Neural progenitor cell (in vitro differentiated cells): ENCODE data around the gene EDEM2. TPM values are rescaled to one million over a fixed set of nuclear protein-coding genes. Genes with fewer than 3 reads are reported as not detected.

Source experiments
- DNase-seq: peaks from one replicate; pipeline ENCODE4 v3.0.0-alpha.2; 2016; ENCODE audit warnings: low spot score
- H2AFZ ChIP-seq: fragments of 200-600 bp; sonication (generic); replicated peaks from 2 replicates; pipeline ENCODE4 v1.6.1; 2016; ENCODE audit warnings: antibody characterized with exemption
- H3F3A ChIP-seq: fragments of 200-600 bp; sonication (generic); 2 replicates; pipeline ENCODE4 v1.6.1; 2016; ENCODE audit warnings: antibody characterized with exemption, low read depth
- H3K27ac ChIP-seq: fragments of 200-600 bp; sonication (generic); 2 replicates; pipeline ENCODE4 v1.5.1; 2016; ENCODE audit warnings: mild to moderate bottlenecking
- H3K27me3 ChIP-seq: fragments of 200-600 bp; sonication (generic); 2 replicates; pipeline ENCODE4 v1.6.1; 2016; ENCODE audit warnings: mild to moderate bottlenecking, moderate library complexity
- H3K36me3 ChIP-seq: fragments of 200-600 bp; sonication (generic); 2 replicates; pipeline ENCODE4 v1.5.1; 2016
- H3K4me1 ChIP-seq: fragments of 200-600 bp; sonication (generic); 2 replicates; pipeline ENCODE4 v1.6.1; 2016; ENCODE audit warnings: mixed run types
- H3K4me2 ChIP-seq: fragments of 200-600 bp; sonication (generic); 2 replicates; pipeline ENCODE4 v1.6.1; 2016
- H3K4me3 ChIP-seq: fragments of 200-600 bp; sonication (generic); 2 replicates; pipeline ENCODE4 v1.5.1; 2016
- H3K79me2 ChIP-seq: fragments of 200-600 bp; sonication (generic); 2 replicates; pipeline ENCODE4 v1.6.1; 2016; ENCODE audit warnings: low read depth
- H3K9ac ChIP-seq: fragments of 200-600 bp; sonication (generic); 2 replicates; pipeline ENCODE4 v1.6.1; 2016
- H3K9me3 ChIP-seq: fragments of 200-600 bp; sonication (generic); 2 replicates; pipeline ENCODE4 v1.5.1; 2016; ENCODE audit warnings: low read depth
- H4K20me1 ChIP-seq: fragments of 200-600 bp; sonication (generic); 2 replicates; pipeline ENCODE4 v1.6.1; 2016; ENCODE audit warnings: low read depth
- H3K27ac Mint-ChIP-seq: 3 replicates; pipeline ENCODE4 v1.8.0; 2021; ENCODE audit warnings: mixed read lengths
- H3K27me3 Mint-ChIP-seq: 2 replicates; pipeline ENCODE4 v1.8.0; 2022; ENCODE audit warnings: low read depth, mild to moderate bottlenecking, inconsistent platforms, moderate library complexity, mixed read lengths; ENCODE audit not compliant: insufficient read depth
- H3K36me3 Mint-ChIP-seq: 3 replicates; pipeline ENCODE4 v1.8.0; 2021; ENCODE audit warnings: mixed read lengths
- H3K4me1 Mint-ChIP-seq: 3 replicates; pipeline ENCODE4 v1.8.0; 2021; ENCODE audit warnings: mixed read lengths
- H3K4me3 Mint-ChIP-seq: 3 replicates; pipeline ENCODE4 v1.8.0; 2021; ENCODE audit warnings: mild to moderate bottlenecking, moderate library complexity, mixed read lengths
- H3K9me3 Mint-ChIP-seq: 3 replicates; pipeline ENCODE4 v1.8.0; 2020; ENCODE audit warnings: mixed read lengths
- EZH2 ChIP-seq: fragments of 200-600 bp; sonication (generic); IDR thresholded peaks from 2 replicates; pipeline ENCODE4 v1.6.1; 2017; ENCODE audit warnings: antibody characterized with exemption, mild to moderate bottlenecking, moderate library complexity
- EZH2phosphoT487 ChIP-seq: fragments of 200-600 bp; sonication (generic); IDR thresholded peaks from 2 replicates; pipeline ENCODE4 v1.6.1; 2017; ENCODE audit warnings: antibody characterized with exemption
- total RNA-seq: library from RNA; depleted of rRNA; stranded (reverse); fragments of >200 nt; gene quantifications from 2 replicates; pipeline ENCODE4 v1.2.3, GENCODE V29; 2015; ENCODE audit warnings: low replicate concordance
- TF ChIP-seq, protein P1 (sequence below): fragments of 200-600 bp; sonication (generic); IDR thresholded peaks from 2 replicates; pipeline ENCODE4 v1.5.1; 2017; ENCODE audit warnings: antibody characterized with exemption, mild to moderate bottlenecking

The EDEM2 gene
- total RNA-seq, 1 donor from 2014 or later, result 9.3 TPM

- Histone ChIP-seq H3K36me3 (no peaks in the 10 kb centered on the region), H3K27ac (no peak overlapping the region), H4K20me1 (no peaks in the 10 kb centered on the region), H3K27me3 (no peaks in the 10 kb centered on the region), H3K79me2 (no peaks in the 10 kb centered on the region), H3K4me3 (no peak overlapping the region), H3K9me3 (no peaks in the 10 kb centered on the region), H3K4me1 (no peaks in the 10 kb centered on the region), H3F3A (no peaks in the 10 kb centered on the region), H2AFZ (no peak overlapping the region), H3K4me2 (no peak overlapping the region), H3K9ac (no peak overlapping the region)
- no peak for DNase-seq
- TF ChIP-seq EZH2phosphoT487 (no peak), EZH2 (no peak)
- TF ChIP-seq, protein P1, sequence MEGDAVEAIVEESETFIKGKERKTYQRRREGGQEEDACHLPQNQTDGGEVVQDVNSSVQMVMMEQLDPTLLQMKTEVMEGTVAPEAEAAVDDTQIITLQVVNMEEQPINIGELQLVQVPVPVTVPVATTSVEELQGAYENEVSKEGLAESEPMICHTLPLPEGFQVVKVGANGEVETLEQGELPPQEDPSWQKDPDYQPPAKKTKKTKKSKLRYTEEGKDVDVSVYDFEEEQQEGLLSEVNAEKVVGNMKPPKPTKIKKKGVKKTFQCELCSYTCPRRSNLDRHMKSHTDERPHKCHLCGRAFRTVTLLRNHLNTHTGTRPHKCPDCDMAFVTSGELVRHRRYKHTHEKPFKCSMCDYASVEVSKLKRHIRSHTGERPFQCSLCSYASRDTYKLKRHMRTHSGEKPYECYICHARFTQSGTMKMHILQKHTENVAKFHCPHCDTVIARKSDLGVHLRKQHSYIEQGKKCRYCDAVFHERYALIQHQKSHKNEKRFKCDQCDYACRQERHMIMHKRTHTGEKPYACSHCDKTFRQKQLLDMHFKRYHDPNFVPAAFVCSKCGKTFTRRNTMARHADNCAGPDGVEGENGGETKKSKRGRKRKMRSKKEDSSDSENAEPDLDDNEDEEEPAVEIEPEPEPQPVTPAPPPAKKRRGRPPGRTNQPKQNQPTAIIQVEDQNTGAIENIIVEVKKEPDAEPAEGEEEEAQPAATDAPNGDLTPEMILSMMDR, result no peak
- Mint-ChIP-seq H3K4me1 (no peaks in the 10 kb centered on the region), H3K36me3 (peaks cover 3% of the 10 kb centered on the region), H3K4me3 (no peak overlapping the region), H3K27me3 (peaks cover 8% of the 10 kb centered on the region), H3K9me3 (no peaks in the 10 kb centered on the region), H3K27ac (no peak overlapping the region)
Observed at GRCh38 chr20:35135867-35136586, 11.1 kb downstream of the EDEM2 start.

DNA sequence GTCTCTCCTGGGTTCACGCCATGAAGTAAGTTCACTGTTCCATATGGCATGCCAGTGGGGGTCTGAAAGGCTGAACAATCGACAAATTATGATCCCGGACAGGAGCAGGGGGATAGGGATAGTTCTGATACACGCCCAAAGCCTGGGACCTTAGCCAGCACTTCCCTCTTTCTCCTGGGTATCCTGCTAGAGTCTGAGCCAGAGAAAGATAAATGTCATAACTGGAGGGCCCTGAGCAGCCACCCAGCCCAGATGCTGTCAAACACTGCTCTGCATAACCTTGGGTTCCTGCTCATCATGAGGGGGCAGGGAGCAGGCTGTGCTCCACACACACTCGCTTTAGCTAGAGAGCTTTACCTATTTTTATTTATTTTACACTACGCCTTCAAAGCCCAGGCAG lies 12.3 kb downstream of the EDEM2 start:
- no peaks in the 10 kb centered on the region for H3K4me1 Mint-ChIP-seq
- no peak overlapping the region for H3K27ac Mint-ChIP-seq
- no peak for DNase-seq
- no peaks in the 10 kb centered on the region for H3K4me1 ChIP-seq
- H3K9ac ChIP-seq, result no peak overlapping the region
- no peaks in the 10 kb centered on the region for H3K27me3 ChIP-seq
- H3K9me3 Mint-ChIP-seq, result no peaks in the 10 kb centered on the region
- no peaks in the 10 kb centered on the region for H3K79me2 ChIP-seq
- H3K36me3 Mint-ChIP-seq, result peaks cover 2% of the 10 kb centered on the region
- H2AFZ ChIP-seq, result no peak overlapping the region
- H3K27ac ChIP-seq, result no peak overlapping the region
- H3K36me3 ChIP-seq, result no peaks in the 10 kb centered on the region
- no peak overlapping the region for H3K4me3 Mint-ChIP-seq
- no peaks in the 10 kb centered on the region for H4K20me1 ChIP-seq
- TF ChIP-seq EZH2 (no peak), EZH2phosphoT487 (no peak)
- TF ChIP-seq, protein P1, result no peak
- no peak overlapping the region for H3K4me3 ChIP-seq
- H3F3A ChIP-seq, result no peaks in the 10 kb centered on the region
- H3K27me3 Mint-ChIP-seq, result peaks cover 8% of the 10 kb centered on the region
- H3K9me3 ChIP-seq, result no peaks in the 10 kb centered on the region
- H3K4me2 ChIP-seq, result no peak overlapping the region

DNA sequence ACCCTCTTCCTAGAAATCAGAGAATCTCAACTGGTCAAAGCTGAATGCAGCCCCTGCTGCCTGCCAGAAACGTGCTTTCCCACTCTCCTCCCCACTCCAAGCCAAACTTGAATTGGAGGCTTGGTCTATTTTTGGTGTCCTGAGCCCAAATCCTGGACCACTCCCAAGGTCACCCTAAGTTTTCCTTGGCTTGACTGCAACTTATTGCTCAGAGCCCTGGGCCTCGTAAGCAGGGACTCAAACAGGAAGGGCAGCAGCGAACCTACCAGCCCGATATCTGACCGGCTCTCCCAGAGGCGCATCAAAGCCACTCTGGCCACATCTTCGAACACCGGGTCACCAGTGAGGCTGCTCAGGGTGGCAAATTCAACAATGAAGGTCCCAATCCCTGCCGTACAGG lies 12.7 kb downstream of the EDEM2 start:
- no peaks in the 10 kb centered on the region for H3K36me3 ChIP-seq
- no peaks in the 10 kb centered on the region for H4K20me1 ChIP-seq
- H3F3A ChIP-seq, result no peaks in the 10 kb centered on the region
- H3K4me3 ChIP-seq, result no peak overlapping the region
- H3K27me3 Mint-ChIP-seq, result peaks cover 8% of the 10 kb centered on the region
- H3K27ac Mint-ChIP-seq, result no peak overlapping the region
- H3K4me1 Mint-ChIP-seq, result no peaks in the 10 kb centered on the region
- TF ChIP-seq EZH2 (no peak), EZH2phosphoT487 (no peak)
- TF ChIP-seq, protein P1, result no peak
- DNase-seq, result no peak
- no peak overlapping the region for H3K4me3 Mint-ChIP-seq
- H3K4me1 ChIP-seq, result no peaks in the 10 kb centered on the region
- H2AFZ ChIP-seq, result no peak overlapping the region
- no peak overlapping the region for H3K9ac ChIP-seq
- H3K4me2 ChIP-seq, result no peak overlapping the region
- H3K36me3 Mint-ChIP-seq, result peaks cover 2% of the 10 kb centered on the region
- H3K27ac ChIP-seq, result no peak overlapping the region
- H3K79me2 ChIP-seq, result no peaks in the 10 kb centered on the region
- H3K9me3 Mint-ChIP-seq, result no peaks in the 10 kb centered on the region
- no peaks in the 10 kb centered on the region for H3K9me3 ChIP-seq
- no peaks in the 10 kb centered on the region for H3K27me3 ChIP-seq
